GM10248 (cell line): ENCODE data around the gene ANKRD53.

Experiments used
- CTCF ChIA-PET: fragments of 300-600 bp; sonication (Branson Sonifier 250); formaldehyde crosslinking; extraction: SDS; loops from one replicate; lab custom pipeline; 2021; ENCODE audit warnings: antibody characterized with exemption; lab: Yijun Ruan, JAX
- POLR2A ChIA-PET: fragments of 350-650 bp; sonication (Branson Sonifier 250); formaldehyde crosslinking; extraction: SDS; loops from one replicate; lab custom pipeline; 2020; ENCODE audit warnings: antibody characterized with exemption; lab: Yijun Ruan, JAX
- DNase-seq: peaks from one replicate; pipeline ENCODE4 v3.0.0; 2012; ENCODE audit errors: extremely low spot score
- TF ChIP-seq, protein P1 (sequence below): IDR thresholded peaks from 2 replicates; pipeline ENCODE4 v1.5.1; 2012; ENCODE audit warnings: mild to moderate bottlenecking, low read depth; ENCODE audit errors: extremely low read depth, missing control alignments, control extremely low read depth

Gene ANKRD53

DNA sequence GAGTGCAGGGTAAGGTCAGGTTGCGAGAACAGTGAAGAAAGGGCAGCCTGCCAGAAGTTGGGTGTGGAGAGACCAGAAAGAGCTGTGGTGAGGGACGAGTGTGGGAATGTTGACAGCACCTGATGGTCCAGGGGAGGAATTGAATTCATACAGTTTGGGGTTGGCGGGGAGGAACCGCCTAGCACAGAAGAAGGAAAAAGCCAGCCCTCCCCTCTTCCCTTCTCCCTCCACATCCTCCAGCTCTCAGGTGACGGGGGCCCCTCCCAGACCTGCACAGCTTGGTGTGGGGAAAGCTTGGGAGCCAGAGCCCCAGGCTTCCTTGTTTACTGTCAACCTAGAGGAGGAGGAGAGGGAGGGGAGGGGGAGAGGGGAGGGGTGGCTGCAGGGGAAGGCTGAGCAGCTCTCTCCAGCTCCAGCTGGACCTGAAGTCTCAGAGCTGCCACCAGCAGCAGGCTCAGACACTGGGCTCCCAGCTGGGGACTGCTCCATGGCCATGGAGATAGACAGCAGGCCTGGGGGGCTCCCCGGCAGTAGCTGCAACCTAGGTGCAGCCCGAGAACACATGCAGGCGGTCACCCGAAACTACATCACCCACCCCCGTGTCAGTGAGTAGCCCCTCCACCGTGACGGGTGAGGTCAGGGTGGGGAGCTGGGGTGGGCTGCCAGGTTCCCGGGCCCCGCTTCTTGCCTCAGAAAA lies 42.8 kb upstream of the ANKRD53 start, which contains the start of gene ATP6V1B1:
Gene ATP6V1B1 (plus strand): TSS at position 433 of the 697 bp plus-strand sequence. CDS start 55 bp downstream, at position 488.
- CTCF ChIA-PET, result interaction anchor here (1.3 to 3.0 kb wide), 3 partner anchors 12 to 64 kb away, joined by 6 to 17 read pairs (median 8); no protein-coding TSS in a partner anchor

DNA sequence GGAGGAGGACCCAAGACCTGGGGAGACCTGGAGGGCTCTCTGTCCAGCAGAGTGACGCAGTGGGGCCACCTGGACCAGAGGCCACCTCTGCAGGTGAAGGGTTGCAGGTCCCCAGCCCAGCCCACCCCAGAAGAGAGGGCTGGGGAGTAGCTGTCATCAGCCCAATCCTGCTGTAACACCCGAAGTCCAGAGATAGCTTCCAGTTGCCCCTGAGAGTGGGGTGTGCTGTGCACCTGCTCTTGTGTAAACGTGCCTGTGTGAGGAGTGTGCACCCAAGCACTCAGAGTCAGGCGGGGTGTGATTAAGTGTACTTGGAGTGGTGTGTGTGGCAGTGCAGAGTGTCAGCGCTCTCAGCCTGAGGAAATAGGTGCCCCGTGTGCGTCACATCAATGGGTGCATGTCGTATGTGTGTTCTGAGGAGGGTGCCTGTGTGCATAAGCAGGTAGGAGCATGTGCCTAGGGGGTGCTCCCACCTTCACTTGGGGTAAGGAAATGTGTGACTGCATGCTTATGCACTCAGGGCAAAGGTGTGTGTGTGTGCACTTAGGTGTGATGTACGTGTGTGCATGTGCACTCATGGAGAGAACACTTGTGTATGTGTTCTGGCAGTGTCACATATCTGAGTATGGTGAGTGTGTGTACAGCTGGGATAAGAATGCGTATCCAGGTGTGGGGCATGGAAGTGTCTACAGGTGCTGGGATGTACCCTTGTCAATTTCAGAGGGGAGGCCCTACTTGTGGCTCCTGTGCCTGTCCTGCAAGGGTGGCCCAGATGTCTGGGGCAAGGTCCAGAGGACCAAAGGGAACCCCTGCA lies 42.1 kb upstream of the ANKRD53 start:
- TF ChIP-seq, protein P1, sequence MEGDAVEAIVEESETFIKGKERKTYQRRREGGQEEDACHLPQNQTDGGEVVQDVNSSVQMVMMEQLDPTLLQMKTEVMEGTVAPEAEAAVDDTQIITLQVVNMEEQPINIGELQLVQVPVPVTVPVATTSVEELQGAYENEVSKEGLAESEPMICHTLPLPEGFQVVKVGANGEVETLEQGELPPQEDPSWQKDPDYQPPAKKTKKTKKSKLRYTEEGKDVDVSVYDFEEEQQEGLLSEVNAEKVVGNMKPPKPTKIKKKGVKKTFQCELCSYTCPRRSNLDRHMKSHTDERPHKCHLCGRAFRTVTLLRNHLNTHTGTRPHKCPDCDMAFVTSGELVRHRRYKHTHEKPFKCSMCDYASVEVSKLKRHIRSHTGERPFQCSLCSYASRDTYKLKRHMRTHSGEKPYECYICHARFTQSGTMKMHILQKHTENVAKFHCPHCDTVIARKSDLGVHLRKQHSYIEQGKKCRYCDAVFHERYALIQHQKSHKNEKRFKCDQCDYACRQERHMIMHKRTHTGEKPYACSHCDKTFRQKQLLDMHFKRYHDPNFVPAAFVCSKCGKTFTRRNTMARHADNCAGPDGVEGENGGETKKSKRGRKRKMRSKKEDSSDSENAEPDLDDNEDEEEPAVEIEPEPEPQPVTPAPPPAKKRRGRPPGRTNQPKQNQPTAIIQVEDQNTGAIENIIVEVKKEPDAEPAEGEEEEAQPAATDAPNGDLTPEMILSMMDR, result no peak
- DNase-seq, result no peak
- ChIA-PET POLR2A (no interaction called here), CTCF (interaction anchor here (1.1 to 2.8 kb wide), 5 partner anchors 11 to 66 kb away, joined by 4 to 17 read pairs (median 7); no protein-coding TSS in a partner anchor)

More for the DNA sequence above, 42.8 kb upstream of the ANKRD53 start, which contains the start of gene ATP6V1B1:
- POLR2A ChIA-PET, result no interaction called here
- no peak for DNase-seq
- TF ChIP-seq, protein P1, result no peak

DNA sequence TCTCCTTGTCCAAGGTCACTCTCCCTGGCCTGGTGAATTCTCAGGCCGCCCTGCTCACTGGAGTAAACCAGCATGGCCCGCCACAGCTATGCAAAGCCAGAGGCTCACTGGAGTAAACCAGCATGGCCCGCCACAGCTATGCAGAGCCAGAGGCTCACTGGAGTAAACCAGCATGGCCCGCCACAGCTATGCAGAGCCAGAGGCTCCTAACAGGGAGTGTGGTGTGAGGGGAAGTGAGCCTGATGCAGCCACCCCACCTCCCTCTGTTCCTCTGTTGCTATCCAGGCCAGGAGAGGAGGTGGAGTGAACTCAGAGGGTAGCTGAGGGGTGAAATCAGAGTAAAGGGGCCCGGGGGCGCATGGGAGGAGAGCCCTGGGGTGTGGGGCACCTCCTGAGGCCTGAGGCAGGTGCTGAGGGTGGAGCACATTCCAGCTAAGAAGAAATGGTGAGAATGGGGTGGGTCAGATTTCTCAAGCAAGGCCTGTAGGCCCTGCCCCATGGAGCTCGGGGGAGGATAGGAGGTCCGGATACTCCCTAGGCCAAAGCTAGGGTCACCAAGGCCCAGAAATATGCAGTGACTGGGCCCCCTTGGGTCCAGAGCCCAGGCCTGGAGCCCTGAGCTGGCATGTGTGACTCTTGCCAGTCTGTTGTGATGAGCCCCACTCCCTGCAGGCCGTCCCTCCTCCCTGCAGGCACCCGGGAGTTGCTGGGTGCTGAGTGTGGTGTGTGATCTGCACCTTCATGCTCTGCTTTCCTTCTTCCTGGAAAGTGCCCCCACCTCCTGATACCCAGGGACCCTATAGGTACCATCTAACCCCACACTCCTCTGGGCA lies 41.2 kb upstream of the ANKRD53 start:
- TF ChIP-seq, protein P1, result no peak
- DNase-seq, result no peak
- ChIA-PET CTCF (interaction anchor here (1.1 to 2.8 kb wide), 3 partner anchors 10 to 66 kb away, joined by 4 to 12 read pairs (median 7); no protein-coding TSS in a partner anchor), POLR2A (interaction anchor here (0.5 kb wide), 1 partner anchor 72 kb away, joined by 7 read pairs; no protein-coding TSS in a partner anchor)

DNA sequence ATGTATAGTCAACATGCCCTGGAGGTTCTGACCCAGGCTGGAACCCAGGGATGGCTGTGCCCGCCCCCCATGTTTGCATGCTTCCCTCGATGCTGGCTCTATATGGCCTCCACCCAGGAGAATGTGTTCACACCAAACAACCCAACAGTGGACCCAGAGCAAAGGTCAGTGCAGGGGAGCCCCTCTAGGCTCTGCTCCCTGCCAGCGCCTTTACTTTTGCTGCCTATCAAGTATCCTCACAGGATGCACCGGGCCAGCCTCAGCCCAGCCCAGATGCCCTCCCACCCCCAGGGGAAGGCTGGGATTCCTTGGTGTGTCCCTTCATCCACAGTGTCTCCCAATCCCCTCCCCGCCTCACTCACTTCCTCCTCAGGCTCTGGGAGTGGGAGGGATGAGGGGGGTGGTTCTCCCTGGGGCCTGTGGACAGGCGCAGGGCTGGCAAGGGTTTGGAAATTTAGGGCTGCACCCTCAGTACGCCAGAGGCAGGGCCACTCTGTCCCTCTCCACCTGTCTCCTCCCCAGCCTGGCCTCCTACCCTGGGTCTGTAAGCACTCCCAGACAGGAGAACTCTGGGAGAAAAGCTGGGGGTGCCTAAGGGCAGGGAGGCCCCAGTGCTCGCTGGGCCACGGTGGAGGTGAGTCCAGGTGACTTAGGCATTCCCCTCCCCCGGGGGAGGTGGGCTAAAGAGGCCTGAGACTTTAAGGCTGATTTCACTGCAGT lies 40.4 kb upstream of the ANKRD53 start:
- TF ChIP-seq, protein P1, result no peak

DNA sequence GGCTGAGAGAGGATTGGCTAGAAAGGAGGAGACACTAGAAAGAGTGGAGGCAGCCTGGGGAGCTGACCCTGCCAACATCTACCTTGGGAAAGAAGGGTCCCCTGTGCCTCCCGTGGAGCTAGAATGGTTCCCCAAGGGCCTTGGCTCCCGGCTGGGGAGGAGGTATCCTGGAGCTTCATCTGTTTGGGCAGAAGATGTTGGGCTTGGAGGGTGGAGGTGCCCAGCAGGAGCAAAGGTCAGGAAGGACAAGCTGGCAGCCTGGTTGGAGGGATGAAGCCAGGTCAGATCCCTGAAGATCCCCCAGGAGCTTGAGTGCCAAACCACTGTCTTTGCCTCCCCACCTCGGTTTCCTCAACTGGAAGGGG lies 39.9 kb upstream of the ANKRD53 start:
- no peak for DNase-seq
- CTCF ChIA-PET, result interaction anchor here (1.9 to 2.8 kb wide), 2 partner anchors 9 to 18 kb away, joined by 10 to 12 read pairs; no protein-coding TSS in a partner anchor
- POLR2A ChIA-PET, result no interaction called here

More for the DNA sequence above, 40.4 kb upstream of the ANKRD53 start:
- ChIA-PET POLR2A (interaction anchor here (0.5 kb wide), 1 partner anchor 73 kb away, joined by 7 read pairs; no protein-coding TSS in a partner anchor), CTCF (interaction anchor here (1.1 to 2.8 kb wide), 4 partner anchors 10 to 67 kb away, joined by 4 to 12 read pairs (median 8); no protein-coding TSS in a partner anchor)
- no peak for DNase-seq

More for the DNA sequence above, 39.9 kb upstream of the ANKRD53 start:
- TF ChIP-seq, protein P1, result no peak
